Parathyroid adenoma (tissue), 2 donors: ENCODE results near the gene CDH12.

Experiments
- H2AFZ ChIP-seq: fragments of 300-600 bp; sonication (generic); one replicate; pipeline ENCODE4 v1.7.0; 2017; ENCODE audit warnings: antibody characterized with exemption, mild to moderate bottlenecking
- H3K27ac ChIP-seq: fragments of 300-600 bp; sonication (generic); one replicate; pipeline ENCODE4 v1.7.0; 2017
- H3K27me3 ChIP-seq: fragments of 300-600 bp; sonication (generic); one replicate; pipeline ENCODE4 v1.7.0; 2017; ENCODE audit warnings: low read length; ENCODE audit not compliant: control insufficient read depth, insufficient read depth
- H3K36me3 ChIP-seq: fragments of 300-600 bp; sonication (generic); one replicate; pipeline ENCODE4 v1.7.0; 2017; ENCODE audit warnings: low read length; ENCODE audit not compliant: control insufficient read depth, insufficient read depth
- H3K4me1 ChIP-seq: fragments of 300-600 bp; sonication (generic); one replicate; pipeline ENCODE4 v1.7.0; 2017; ENCODE audit warnings: control low read depth
- H3K4me2 ChIP-seq: fragments of 300-600 bp; sonication (generic); one replicate; pipeline ENCODE4 v1.7.0; 2017; ENCODE audit warnings: low read length
- H3K4me3 ChIP-seq: fragments of 300-600 bp; sonication (generic); one replicate; pipeline ENCODE4 v1.7.0; 2017; ENCODE audit warnings: low read depth, low read length
- H3K79me2 ChIP-seq: fragments of 300-600 bp; sonication (generic); one replicate; pipeline ENCODE4 v1.7.0; 2017; ENCODE audit warnings: control low read depth
- H3K9ac ChIP-seq: fragments of 300-600 bp; sonication (generic); one replicate; pipeline ENCODE4 v1.7.0; 2017; ENCODE audit warnings: mild to moderate bottlenecking
- H3K9me3 ChIP-seq: fragments of 300-600 bp; sonication (generic); one replicate; pipeline ENCODE4 v1.7.0; 2017; ENCODE audit warnings: low read length; ENCODE audit not compliant: control insufficient read depth
- CTCF ChIP-seq: fragments of 300-600 bp; sonication (generic); IDR thresholded peaks from one replicate; pipeline ENCODE4 v1.7.0; 2017; ENCODE audit warnings: antibody characterized with exemption, mild to moderate bottlenecking
- donor health status: primary hyperparathyroidism.

Gene CDH12

GRCh38 chr5:22665801-22666200, 187.3 kb downstream of the CDH12 start:
- Histone ChIP-seq H3K79me2 (no peaks in the 10 kb centered on the region), H3K9ac (no peak overlapping the region), H3K4me2 (no peak overlapping the region), H3K4me3 (no peak overlapping the region), H2AFZ (no peak overlapping the region), H3K9me3 (no peaks in the 10 kb centered on the region), H3K27me3 (no peaks in the 10 kb centered on the region), H3K36me3 (no peaks in the 10 kb centered on the region), H3K4me1 (no peaks in the 10 kb centered on the region), H3K27ac (no peak overlapping the region)
- TF ChIP-seq CTCF = no peak

- no peak overlapping the region for H3K4me3 ChIP-seq
- no peaks in the 10 kb centered on the region for H3K9me3 ChIP-seq
- no peak overlapping the region for H2AFZ ChIP-seq
- no peak for TF ChIP-seq CTCF
- no peak overlapping the region for H3K27ac ChIP-seq
- no peak overlapping the region for H3K9ac ChIP-seq
- H3K27me3 ChIP-seq = no peaks in the 10 kb centered on the region
- H3K36me3 ChIP-seq = no peaks in the 10 kb centered on the region
- no peak overlapping the region for H3K4me2 ChIP-seq
- H3K79me2 ChIP-seq = no peaks in the 10 kb centered on the region
- no peaks in the 10 kb centered on the region for H3K4me1 ChIP-seq
Measured at GRCh38 chr5:22663134-22663533, 190.0 kb downstream of the CDH12 start.

GRCh38 chr5:22662391-22662790, 190.8 kb downstream of the CDH12 start:
- Histone ChIP-seq H3K9me3 (no peaks in the 10 kb centered on the region), H3K4me1 (no peaks in the 10 kb centered on the region), H3K4me2 (no peak overlapping the region), H2AFZ (no peak overlapping the region), H3K27me3 (no peaks in the 10 kb centered on the region), H3K4me3 (no peak overlapping the region), H3K27ac (no peak overlapping the region), H3K9ac (no peak overlapping the region), H3K36me3 (no peaks in the 10 kb centered on the region), H3K79me2 (no peaks in the 10 kb centered on the region)
- TF ChIP-seq CTCF = no peak

- H3K9me3 ChIP-seq = no peaks in the 10 kb centered on the region
- H3K4me1 ChIP-seq = no peaks in the 10 kb centered on the region
- no peaks in the 10 kb centered on the region for H3K36me3 ChIP-seq
- H3K4me2 ChIP-seq = no peak overlapping the region
- H3K79me2 ChIP-seq = no peaks in the 10 kb centered on the region
- H3K9ac ChIP-seq = no peak overlapping the region
- TF ChIP-seq CTCF = no peak
- H2AFZ ChIP-seq = no peak overlapping the region
- no peak overlapping the region for H3K27ac ChIP-seq
- no peaks in the 10 kb centered on the region for H3K27me3 ChIP-seq
- H3K4me3 ChIP-seq = no peak overlapping the region
Measured at GRCh38 chr5:22651355-22651754, 201.8 kb downstream of the CDH12 start.

- no peak for TF ChIP-seq CTCF
- no peak overlapping the region for H3K27ac ChIP-seq
- H3K9me3 ChIP-seq = no peaks in the 10 kb centered on the region
- H3K36me3 ChIP-seq = no peaks in the 10 kb centered on the region
- no peak overlapping the region for H2AFZ ChIP-seq
- H3K4me2 ChIP-seq = no peak overlapping the region
- H3K4me3 ChIP-seq = no peak overlapping the region
- H3K27me3 ChIP-seq = no peaks in the 10 kb centered on the region
- no peaks in the 10 kb centered on the region for H3K79me2 ChIP-seq
- H3K4me1 ChIP-seq = no peaks in the 10 kb centered on the region
- no peak overlapping the region for H3K9ac ChIP-seq
Measured at GRCh38 chr5:22650511-22650910, 202.6 kb downstream of the CDH12 start.
